ENCODE results near the gene FILIP1.

The FILIP1 gene

DNA sequence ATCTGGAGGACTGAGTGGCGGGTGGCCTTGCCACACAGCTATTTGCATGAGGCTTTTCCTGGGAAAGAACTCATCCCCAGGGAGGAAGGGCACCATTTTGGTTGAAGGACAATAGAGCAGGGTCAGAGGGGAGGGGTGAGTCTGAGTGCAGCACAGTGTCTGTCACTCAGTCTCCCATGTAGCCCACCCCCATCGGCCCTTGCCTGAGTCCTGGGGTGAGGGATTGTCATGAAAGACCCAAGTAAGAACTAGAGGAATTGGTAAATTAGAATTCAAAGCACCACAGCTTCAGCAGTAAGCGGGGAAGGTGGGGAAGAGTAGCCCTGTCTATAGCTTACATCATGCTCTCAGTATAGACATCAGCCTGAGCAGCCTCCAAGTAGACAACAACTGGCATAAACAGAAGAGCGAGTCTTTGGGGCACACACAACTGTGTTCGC is 118.6 kb downstream of the FILIP1 start:
- DNase-seq: no peak

GRCh38 chr6:75372884-75373283 is 120.7 kb downstream of the FILIP1 start:
- no peak for DNase-seq

- DNase-seq: no peak
Observed at GRCh38 chr6:75370011-75370410, 123.6 kb downstream of the FILIP1 start.

- no peak for DNase-seq
Observed at GRCh38 chr6:75368864-75369402, 124.7 kb downstream of the FILIP1 start.

- DNase-seq: no peak
Observed at GRCh38 chr6:75368151-75368779, 125.3 kb downstream of the FILIP1 start.

DNA sequence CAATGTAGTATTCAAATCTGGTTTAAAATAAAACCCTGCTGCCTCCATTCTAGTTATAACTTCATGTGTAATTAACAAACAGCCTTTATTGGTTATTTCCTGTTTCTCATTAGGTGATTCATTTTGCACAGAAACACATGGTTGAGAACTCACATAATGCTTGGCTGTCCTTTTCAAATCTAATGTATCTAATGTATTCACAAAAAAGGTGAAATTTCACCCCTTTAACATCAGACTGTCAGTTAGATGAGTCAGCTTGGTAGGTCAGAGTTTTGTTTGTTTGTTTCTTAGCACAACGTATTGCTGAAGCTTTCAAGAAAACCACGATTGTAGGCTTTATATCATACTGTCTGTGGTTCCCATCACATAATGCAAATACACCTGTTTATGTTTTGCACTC is 130.3 kb downstream of the FILIP1 start:
- no peak for DNase-seq

DNA sequence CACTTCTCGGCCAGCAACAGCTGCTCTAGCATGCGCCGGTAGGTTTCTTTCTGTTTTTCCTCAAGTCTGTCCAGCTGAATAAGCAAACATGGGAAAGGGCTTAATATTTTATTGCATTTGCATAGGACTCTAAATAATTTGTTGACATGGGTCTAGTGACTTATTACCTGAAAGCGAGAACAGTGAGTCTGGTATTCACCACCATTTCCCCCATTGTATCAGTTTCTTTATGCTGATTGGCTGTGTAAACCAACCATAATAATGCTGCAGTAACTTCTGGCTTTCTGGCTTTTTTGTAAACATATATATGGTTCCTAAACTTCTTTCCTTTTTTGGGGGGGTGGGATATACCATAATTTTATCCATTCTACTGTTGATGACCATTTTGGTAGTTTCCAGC is 140.0 kb downstream of the FILIP1 start:
- DNase-seq: no peak

DNA sequence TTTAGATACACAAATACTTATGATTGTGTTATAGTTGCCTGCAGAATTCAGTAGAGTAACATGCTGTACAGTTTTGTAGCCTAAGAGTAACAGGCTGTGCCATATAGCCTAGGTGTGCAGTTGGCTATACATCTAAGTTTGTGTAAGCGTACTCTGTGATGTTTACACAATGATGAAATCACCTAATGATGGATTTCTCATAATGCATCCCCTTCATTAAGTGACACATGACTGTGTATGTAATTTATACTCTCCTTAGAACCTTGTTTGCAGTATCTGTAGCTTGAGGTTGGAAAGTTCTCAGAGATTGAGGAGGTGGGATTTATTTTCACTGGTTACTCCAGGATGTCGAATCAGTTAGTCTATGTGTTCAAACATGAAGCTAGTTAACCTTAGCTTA is 142.0 kb downstream of the FILIP1 start:
- no peak for DNase-seq

GRCh38 chr6:75350808-75351207 is 142.8 kb downstream of the FILIP1 start:
- DNase-seq: no peak

GRCh38 chr6:75350156-75350555 is 143.4 kb downstream of the FILIP1 start:
- DNase-seq: no peak

- no peak for DNase-seq
Observed at GRCh38 chr6:75349262-75349984, 144.2 kb downstream of the FILIP1 start.

DNA sequence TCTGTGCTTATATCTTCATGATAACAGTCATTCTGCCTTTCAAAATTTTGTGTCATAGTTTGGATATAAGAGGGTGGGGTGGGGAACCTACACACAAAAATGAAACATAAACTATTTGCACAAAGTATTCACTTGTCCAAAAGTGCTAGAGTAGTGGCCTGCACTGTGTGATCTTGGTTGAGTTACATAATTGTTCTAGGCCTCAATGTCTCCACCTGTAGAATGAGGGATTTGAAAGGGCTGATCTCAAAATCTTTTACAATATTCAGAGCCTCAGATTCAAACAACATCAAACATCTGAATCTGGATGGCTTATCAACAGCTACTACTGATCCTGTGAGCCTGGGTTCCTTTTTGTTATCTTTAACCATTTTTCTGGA is 144.7 kb downstream of the FILIP1 start:
- DNase-seq: no peak

DNA sequence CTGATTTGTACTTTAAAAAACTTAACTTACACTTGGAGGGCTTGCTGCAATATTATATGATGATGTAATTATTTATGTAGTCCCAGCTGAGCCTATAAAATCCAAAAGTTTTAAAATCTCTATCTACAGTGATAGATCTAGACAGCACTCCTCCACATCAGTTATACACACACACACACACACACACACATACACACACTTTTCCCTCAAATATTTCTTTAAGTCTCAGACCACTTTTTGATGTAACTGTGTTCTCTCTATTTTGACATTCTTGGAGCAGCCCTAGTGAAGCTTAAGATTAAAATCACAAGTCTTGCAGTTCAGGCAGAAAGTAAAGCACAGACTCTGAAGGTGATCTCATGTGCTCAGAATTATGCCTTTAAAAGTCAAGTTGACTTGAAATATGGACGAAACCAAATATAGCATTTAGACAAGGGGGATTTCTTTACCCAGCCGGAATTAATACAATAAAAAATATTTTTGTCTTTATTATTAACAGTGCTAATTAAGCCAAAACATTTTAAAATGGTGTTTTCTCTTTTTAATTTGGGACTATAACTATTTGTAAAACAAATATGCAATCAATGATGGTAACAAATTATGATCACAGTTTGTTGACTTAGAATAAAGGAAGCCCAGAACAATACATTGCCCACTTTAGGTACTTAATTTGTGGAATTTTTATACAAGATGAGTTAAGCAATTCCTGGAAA is 145.5 kb downstream of the FILIP1 start:
- no peak for DNase-seq

DNA sequence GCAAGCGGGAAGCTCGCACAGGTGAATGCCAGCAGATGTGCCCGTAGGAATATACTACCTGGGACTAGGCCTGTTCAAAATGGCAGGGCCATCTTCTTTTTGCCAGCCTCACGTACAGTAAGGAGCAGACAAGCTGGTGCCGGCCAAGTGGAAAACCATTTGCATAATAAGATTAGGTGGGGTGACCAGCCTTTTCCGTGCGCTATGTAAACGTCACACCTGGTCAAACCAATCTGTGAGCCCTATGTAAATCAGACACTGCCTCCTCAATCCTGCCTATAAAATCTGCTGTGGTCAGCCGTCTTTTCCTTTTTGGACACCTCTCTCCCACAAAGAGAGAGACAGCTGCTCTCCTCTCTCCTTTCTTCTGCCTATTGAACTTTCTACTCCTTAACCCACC is 148.2 kb downstream of the FILIP1 start:
- DNase-seq: no peak

- DNase-seq: no peak
Observed at GRCh38 chr6:75344455-75344854, 149.1 kb downstream of the FILIP1 start.

DNA sequence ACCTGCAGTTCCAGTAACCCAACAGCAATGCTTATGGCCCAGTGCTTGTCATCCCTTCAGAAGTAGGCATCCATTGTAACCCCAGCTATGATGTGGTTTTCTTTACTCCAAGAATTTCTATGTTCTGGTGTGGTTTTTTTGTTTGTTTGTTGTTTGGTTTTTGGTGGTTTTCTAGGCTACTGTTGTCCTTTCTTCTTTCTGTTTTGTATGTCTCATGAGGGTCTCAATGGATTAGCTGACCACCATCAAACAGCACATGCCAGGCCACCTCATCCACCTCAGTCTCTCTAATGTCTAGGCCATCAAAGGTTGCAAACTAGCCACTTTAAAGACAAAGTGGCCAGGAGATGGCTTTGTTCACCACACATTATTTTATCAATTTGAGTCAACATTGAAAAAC is 149.6 kb downstream of the FILIP1 start:
- DNase-seq: no peak

DNA sequence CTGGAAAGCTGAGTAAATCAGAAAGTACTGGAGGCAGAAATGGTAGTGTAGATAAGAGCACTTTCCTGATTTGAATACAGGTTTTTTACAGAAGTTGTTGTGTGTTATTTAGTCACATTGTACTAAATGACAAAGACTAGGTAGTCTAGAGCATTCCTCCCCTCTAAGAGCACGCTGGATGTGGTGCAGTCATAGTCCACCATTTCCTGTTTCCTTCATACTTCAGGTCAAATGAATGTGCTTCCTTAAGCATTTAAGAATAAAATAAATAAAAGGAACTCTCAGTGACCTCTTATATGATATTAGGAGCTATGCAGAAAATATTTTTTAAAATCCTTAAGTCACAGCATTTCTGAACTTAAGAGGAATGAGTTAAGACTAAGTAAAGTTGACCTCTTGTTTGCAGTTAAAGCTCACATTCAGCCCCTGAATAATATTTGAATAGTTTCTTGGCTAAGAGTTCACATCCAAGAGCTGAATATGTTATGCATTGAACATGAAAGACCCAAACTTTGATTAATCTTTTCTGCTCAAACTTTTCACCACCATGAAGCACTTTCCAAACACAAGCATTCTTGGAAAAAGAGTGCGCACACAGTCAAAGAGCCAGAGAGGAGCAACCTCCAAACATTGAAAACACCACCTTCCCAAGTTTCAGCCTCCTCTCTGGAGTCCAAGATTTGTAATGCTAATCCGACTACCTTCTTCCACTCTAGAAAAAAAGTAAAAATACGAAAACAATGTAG is 155.6 kb downstream of the FILIP1 start:
- DNase-seq: no peak

GRCh38 chr6:75334266-75335040 is 159.1 kb downstream of the FILIP1 start:
- DNase-seq: no peak

- DNase-seq: no peak
Observed at GRCh38 chr6:75333676-75334200, 159.9 kb downstream of the FILIP1 start.

DNA sequence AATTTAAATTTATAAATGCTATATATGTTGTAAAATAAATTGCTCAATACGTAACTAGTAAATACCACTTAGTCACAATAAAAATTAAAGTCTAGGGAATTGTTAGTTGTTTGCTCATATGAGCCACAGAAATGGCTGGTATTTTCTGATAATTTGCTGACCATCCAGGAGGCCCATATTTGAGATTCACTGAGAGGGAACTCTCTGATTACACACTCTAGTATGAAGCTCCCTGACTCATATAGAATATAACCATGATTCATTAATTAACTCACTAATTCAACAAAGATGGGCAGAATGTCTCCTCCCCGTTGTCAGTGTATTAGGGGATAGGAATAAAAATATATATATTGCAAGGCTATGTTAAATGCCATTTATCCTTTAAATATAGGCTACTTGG is 162.4 kb downstream of the FILIP1 start:
- no peak for DNase-seq

- no peak for DNase-seq
Observed at GRCh38 chr6:75329703-75330102, 163.9 kb downstream of the FILIP1 start.

- no peak for DNase-seq
Observed at GRCh38 chr6:75327807-75328206, 165.8 kb downstream of the FILIP1 start.
